HepG2 (cell line): ENCODE data around the gene ATRIP.

ENCODE experiments used
- CTCF ChIP-seq: sonication (generic); formaldehyde crosslinking; IDR thresholded peaks from 2 replicates; pipeline ENCODE4 v1.5.0; 2020; ENCODE audit warnings: mild to moderate bottlenecking, missing genetic modification reagents, moderate library complexity
- FOSL2 ChIP-seq: sonication (generic); formaldehyde crosslinking; IDR thresholded peaks from 2 replicates; pipeline ENCODE4 v1.4.0; 2020; ENCODE audit warnings: missing genetic modification reagents
- MXI1 ChIP-seq: IDR thresholded peaks from 3 replicates; pipeline ENCODE4 v1.6.1; 2012; ENCODE audit warnings: low read depth, low read length, inconsistent platforms, borderline replicate concordance
- RBM39 ChIP-seq: fragments of 200-400 bp; formaldehyde crosslinking; IDR thresholded peaks from one replicate; pipeline ENCODE4 v1.6.1; 2018; ENCODE audit warnings: antibody characterized with exemption, mild to moderate bottlenecking, low read depth, low read length; ENCODE audit not compliant: poor library complexity, severe bottlenecking

- TF ChIP-seq MXI1 (no peak), RBM39 (no peak), CTCF (CRISPR knock-in tag) (no peak), FOSL2 (CRISPR knock-in tag) (no peak)
These were observed 18.2 kb downstream of the ATRIP start for GRCh38 chr3:48464713-48465221.
